HCT116 (cell line): ENCODE data around the gene ITM2C. TPM values are rescaled to one million over a fixed set of nuclear protein-coding genes. Genes with fewer than 3 reads are reported as not detected.

ENCODE experiments used
- ATAC-seq: fragments of 200-7000 bp; cut with Tn5 transposase; 2 replicates; pipeline ENCODE4 v1.9.1; 2020; ENCODE audit warnings: mild to moderate bottlenecking, moderate library complexity
- BruUV-seq: library from RNA; stranded (reverse); fragments of 400-500 nt; replicated peaks from 2 replicates; lab custom pipeline; 2021; lab: Mats Ljungman, UMichigan
- CTCF ChIA-PET: fragments of 300-600 bp; sonication (Branson Sonifier 250); formaldehyde crosslinking; loops from one replicate; lab custom pipeline; 2021; ENCODE audit warnings: antibody characterized with exemption; lab: Charles Lee
- POLR2A ChIA-PET: fragments of 300-600, 350-600 bp; sonication (Branson Sonifier 250); formaldehyde crosslinking; loops from one replicate; lab custom pipeline; 2021; ENCODE audit warnings: antibody characterized with exemption; lab: Charles Lee
- RAD21 ChIA-PET, 2 experiments: fragments of 300-600 bp; sonication (Branson Sonifier 250); formaldehyde crosslinking; loops; one replicate each; lab custom pipeline; 2023; ENCODE audit warnings: low total read pairs in 2 of 2; ENCODE audit not compliant: uncharacterized antibody in 2 of 2, unreplicated experiment in 2 of 2, low non-redundant PET in 1 of 2; lab: Charles Lee
- DNase-seq: peaks from one replicate; pipeline ENCODE4 v3.0.0-alpha.2; 2010; ENCODE audit warnings: low read depth, low spot score
- H2AFZ ChIP-seq: fragments of 200-600 bp; shearing (Covaris generic), sonication (generic); 2 replicates; pipeline ENCODE4 v1.6.1; 2017; ENCODE audit warnings: low read depth, mixed run types, mixed read lengths, antibody characterized with exemption, low read length; ENCODE audit not compliant: poor library complexity, severe bottlenecking
- H3K27ac ChIP-seq: 2 replicates; pipeline ENCODE4 v1.5.1; 2012; ENCODE audit warnings: low read depth, low read length
- H3K27me3 ChIP-seq: fragments of 200-600 bp; sonication (generic); 2 replicates; pipeline ENCODE4 v1.6.1; 2016; ENCODE audit warnings: mixed run types, low read length, mixed read lengths; ENCODE audit not compliant: insufficient read depth
- H3K36me3 ChIP-seq, 2 experiments: fragments of 200-500 bp in 1 of 2; fragments of 200-600 bp in 1 of 2; sonication (Bioruptor generic) in 1 of 2; sonication (generic) in 1 of 2; 2 replicates each; pipeline versions ENCODE4 v1.5.1 to v1.6.1; 2014 to 2016; ENCODE audit warnings: low read length in 2 of 2, inconsistent platforms in 1 of 2, mixed read lengths in 1 of 2, mixed run types in 1 of 2; ENCODE audit not compliant: insufficient read depth in 2 of 2, control insufficient read depth in 1 of 2
- H3K4me1 ChIP-seq, 2 experiments: fragments of 200-600 bp in 1 of 2; sonication (generic) in 1 of 2; 2 replicates each; pipeline versions ENCODE4 v1.5.1 to v1.6.1; 2012 to 2017; ENCODE audit warnings: low read length in 2 of 2, inconsistent platforms in 1 of 2, mild to moderate bottlenecking in 1 of 2, mixed read lengths in 1 of 2, mixed run types in 1 of 2, moderate library complexity in 1 of 2; ENCODE audit not compliant: insufficient read depth in 2 of 2, control insufficient read depth in 1 of 2
- H3K4me2 ChIP-seq: fragments of 200-600 bp; sonication (generic); 2 replicates; pipeline ENCODE4 v1.6.1; 2017; ENCODE audit warnings: mixed run types, low read length, mixed read lengths
- H3K4me3 ChIP-seq, 2 experiments: fragments of 200-600 bp in 1 of 2; sonication (generic) in 1 of 2; replicated peaks in 1 of 2; 2 replicates each; pipeline ENCODE4 v1.5.1; 2011 to 2016; ENCODE audit warnings: low read length in 2 of 2, control low read depth in 1 of 2, low read depth in 1 of 2, mild to moderate bottlenecking in 1 of 2, mixed read lengths in 1 of 2, mixed run types in 1 of 2
- H3K79me2 ChIP-seq: fragments of 200-600 bp; sonication (generic); 2 replicates; pipeline ENCODE4 v1.6.1; 2017; ENCODE audit warnings: mild to moderate bottlenecking, mixed run types, low read length, moderate library complexity, mixed read lengths; ENCODE audit not compliant: insufficient read depth
- H3K9ac ChIP-seq: fragments of 200-600 bp; sonication (generic); 2 replicates; pipeline ENCODE4 v1.6.1; 2016; ENCODE audit warnings: low read length, mixed read lengths
- H3K9me2 ChIP-seq: fragments of 200-600 bp; sonication (generic), shearing (Covaris generic); 2 replicates; pipeline ENCODE4 v1.6.1; 2017; ENCODE audit warnings: mixed run types, mild to moderate bottlenecking, moderate library complexity; ENCODE audit not compliant: insufficient read depth
- H3K9me3 ChIP-seq, 2 experiments: fragments of 200-500 bp in 1 of 2; fragments of 200-600 bp in 1 of 2; sonication (Bioruptor generic) in 1 of 2; sonication (generic) in 1 of 2; 2 replicates each; pipeline ENCODE4 v1.6.1; 2014 to 2017; ENCODE audit warnings: low read length in 2 of 2, mixed read lengths in 2 of 2, inconsistent platforms in 1 of 2, low read depth in 1 of 2, mild to moderate bottlenecking in 1 of 2, mixed run types in 1 of 2, moderate library complexity in 1 of 2; ENCODE audit not compliant: control insufficient read depth in 1 of 2, insufficient read depth in 1 of 2
- H4K20me1 ChIP-seq: fragments of 200-600 bp; sonication (generic), shearing (Covaris generic); 2 replicates; pipeline ENCODE4 v1.6.1; 2017; ENCODE audit warnings: mixed run types, mild to moderate bottlenecking, moderate library complexity; ENCODE audit not compliant: insufficient read depth
- CEBPB ChIP-seq: IDR thresholded peaks from 2 replicates; pipeline ENCODE4 v1.6.1; 2012; ENCODE audit warnings: low read depth
- CTCF ChIP-seq, 3 experiments: fragments of 200-600 bp in 1 of 3; sonication (generic) in 1 of 3; IDR thresholded peaks in 2 of 3; conservative IDR thresholded peaks in 1 of 3; 2 replicates each; pipeline ENCODE4 v1.5.1; 2012 to 2017; ENCODE audit warnings: low read depth in 2 of 3, low read length in 2 of 3, antibody characterized with exemption in 1 of 3, borderline replicate concordance in 1 of 3, control low read depth in 1 of 3, mild to moderate bottlenecking in 1 of 3, mixed read lengths in 1 of 3, mixed run types in 1 of 3, moderate library complexity in 1 of 3; ENCODE audit not compliant: insufficient read depth in 1 of 3
- POLR2AphosphoS5 ChIP-seq: IDR thresholded peaks from 2 replicates; pipeline ENCODE4 v1.6.1; 2011; ENCODE audit warnings: mild to moderate bottlenecking, low read depth, low read length, moderate library complexity
- RAD21 ChIP-seq: IDR thresholded peaks from 2 replicates; pipeline ENCODE4 v1.6.1; 2012; ENCODE audit warnings: low read depth, mild to moderate bottlenecking
- SRF ChIP-seq: IDR thresholded peaks from 2 replicates; pipeline ENCODE4 v1.6.1; 2012; ENCODE audit warnings: low read depth
- ZNF274 ChIP-seq: fragments of 200-500 bp; sonication (Bioruptor generic); IDR thresholded peaks from 2 replicates; pipeline ENCODE4 v1.6.1; 2014; ENCODE audit warnings: mild to moderate bottlenecking, low read depth, low read length, inconsistent platforms
- intact Hi-C: fragments of 100-400 bp; cut with micrococcal nuclease; formaldehyde crosslinking; loops from 2 replicates; pipeline ENCODE4 v1.10.0; 2022
- total RNA-seq: library from RNA; stranded (reverse); gene quantifications from one replicate; pipeline ENCODE4 v1.2.1, GENCODE V29; 2021; ENCODE audit not compliant: unreplicated experiment
- TF ChIP-seq, protein P1 (sequence below): IDR thresholded peaks from 2 replicates; pipeline ENCODE4 v1.6.1; 2012
- TF ChIP-seq, protein P2 (sequence below): IDR thresholded peaks from 2 replicates; pipeline ENCODE4 v1.6.1; 2012

The ITM2C gene
- total RNA-seq, 1 experiment from 2014 or later, result 117 TPM

GRCh38 chr2:230873661-230874401 is 9.1 kb downstream of the ITM2C start:
- Histone ChIP-seq H4K20me1 (no peaks in the 10 kb centered on the region), H3K4me2 (no peak overlapping the region), H3K27me3 (no peaks in the 10 kb centered on the region), H3K79me2 (no peaks in the 10 kb centered on the region), H2AFZ (no peak overlapping the region), H3K27ac (no peak overlapping the region), H3K4me3 (no peak overlapping the region), H3K9ac (no peak overlapping the region), H3K4me1 (no peaks in the 10 kb centered on the region), H3K9me2 (no peaks in the 10 kb centered on the region), H3K9me3 (no peaks in the 10 kb centered on the region), H3K36me3 (peaks cover 10 to 12% of the 10 kb centered on the region in 2 experiments; a peak in 2 of 4 replicates)
- DNase-seq, result no peak
- ATAC-seq, result no peak
- TF ChIP-seq SRF, result no peak
- TF ChIP-seq RAD21, result no peak
- TF ChIP-seq, protein P1, sequence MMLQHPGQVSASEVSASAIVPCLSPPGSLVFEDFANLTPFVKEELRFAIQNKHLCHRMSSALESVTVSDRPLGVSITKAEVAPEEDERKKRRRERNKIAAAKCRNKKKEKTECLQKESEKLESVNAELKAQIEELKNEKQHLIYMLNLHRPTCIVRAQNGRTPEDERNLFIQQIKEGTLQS, result no peak
- TF ChIP-seq, protein P2, sequence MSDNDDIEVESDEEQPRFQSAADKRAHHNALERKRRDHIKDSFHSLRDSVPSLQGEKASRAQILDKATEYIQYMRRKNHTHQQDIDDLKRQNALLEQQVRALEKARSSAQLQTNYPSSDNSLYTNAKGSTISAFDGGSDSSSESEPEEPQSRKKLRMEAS, result no peak
- TF ChIP-seq ZNF274, result no peak
- no peak for TF ChIP-seq POLR2AphosphoS5
- no peak for TF ChIP-seq CTCF (IDR thresholded peaks at IDR 0.05 in 2 of 3, conservative IDR thresholded peaks at IDR 0.05 in 1 of 3; ENCODE audit: borderline replicate concordance in 1 of 3, insufficient read depth in 1 of 3, low read depth in 2 of 3, low read length in 2 of 3)
- TF ChIP-seq CEBPB, result no peak
- ChIA-PET CTCF (no interaction called here), RAD21 (no interaction called here), POLR2A (no interaction called here)
- intact Hi-C loops, result no loop called here
- no TSS peak for BruUV-seq
